Activated B cell treated with CpG ODN at 0.5 μM for 24 hours (primary cell): ENCODE results near the gene DUS3L. TPM values are rescaled to one million over a fixed set of nuclear protein-coding genes. Genes with fewer than 3 reads are reported as not detected.

Experiments used
- ATAC-seq: fragments of 200-7000 bp; cut with Tn5 transposase; one replicate; pipeline ENCODE4 v1.10.0; 2021; ENCODE audit warnings: low read depth, mild to moderate bottlenecking, moderate library complexity
- CTCF ChIA-PET: fragments of 350-600 bp; sonication (Branson Sonifier 250); formaldehyde crosslinking; loops from one replicate; lab custom pipeline; 2021; ENCODE audit warnings: antibody characterized with exemption; lab: Charles Lee
- POLR2A ChIA-PET: fragments of 350-600 bp; sonication (Branson Sonifier 250); formaldehyde crosslinking; loops from one replicate; lab custom pipeline; 2021; ENCODE audit warnings: antibody characterized with exemption; lab: Charles Lee
- DNase-seq: peaks from one replicate; pipeline ENCODE4 v3.0.0; 2022
- H3K27ac Mint-ChIP-seq: one replicate; pipeline ENCODE4 v1.8.0; 2020; ENCODE audit warnings: mixed read lengths
- H3K27me3 Mint-ChIP-seq: one replicate; pipeline ENCODE4 v1.8.0; 2021; ENCODE audit warnings: mixed read lengths
- H3K36me3 Mint-ChIP-seq: one replicate; pipeline ENCODE4 v1.8.0; 2021; ENCODE audit warnings: low read depth, mixed read lengths
- H3K4me1 Mint-ChIP-seq: one replicate; pipeline ENCODE4 v1.8.0; 2021; ENCODE audit warnings: mixed read lengths
- H3K4me3 Mint-ChIP-seq: one replicate; pipeline ENCODE4 v1.8.0; 2020; ENCODE audit warnings: mild to moderate bottlenecking, mixed read lengths
- H3K9me3 Mint-ChIP-seq: one replicate; pipeline ENCODE4 v1.8.0; 2020; ENCODE audit warnings: mixed read lengths
- CTCF ChIP-seq: fragments of 200-600 bp; IDR thresholded peaks from one replicate; pipeline ENCODE4 v1.8.0; 2022; ENCODE audit warnings: antibody characterized with exemption, mild to moderate bottlenecking
- intact Hi-C: fragments of 100-400 bp; cut with micrococcal nuclease; formaldehyde crosslinking; loops from one replicate; pipeline ENCODE4 v1.15.1; 2024
- total RNA-seq: library from RNA; stranded (reverse); gene quantifications from 2 replicates; pipeline ENCODE4 v1.2.3, GENCODE V29; 2022

DUS3L gene
- total RNA-seq, 1 donor from 2014 or later = 89.1 TPM

GRCh38 chr19:5743630-5744029 is 47.3 kb downstream of the DUS3L start:
- H3K27me3 Mint-ChIP-seq = peaks cover 4% of the 10 kb centered on the region
- no peak for TF ChIP-seq CTCF
- no peaks in the 10 kb centered on the region for H3K4me1 Mint-ChIP-seq
- POLR2A ChIA-PET = no interaction called here
- CTCF ChIA-PET = no interaction called here
- no peaks in the 10 kb centered on the region for H3K36me3 Mint-ChIP-seq
- intact Hi-C loops = no loop called here
- no peak overlapping the region for H3K4me3 Mint-ChIP-seq
- H3K9me3 Mint-ChIP-seq = peaks cover 5% of the 10 kb centered on the region
- no peak overlapping the region for H3K27ac Mint-ChIP-seq
- no peak for ATAC-seq
- no peak for DNase-seq

- intact Hi-C loops = no loop called here
- no peak for DNase-seq
- no peak for TF ChIP-seq CTCF
- H3K36me3 Mint-ChIP-seq = no peaks in the 10 kb centered on the region
- H3K9me3 Mint-ChIP-seq = peaks cover 5% of the 10 kb centered on the region
- no peak overlapping the region for H3K27ac Mint-ChIP-seq
- CTCF ChIA-PET = no interaction called here
- no peak for ATAC-seq
- POLR2A ChIA-PET = no interaction called here
- no peaks in the 10 kb centered on the region for H3K4me1 Mint-ChIP-seq
- H3K4me3 Mint-ChIP-seq = no peak overlapping the region
- H3K27me3 Mint-ChIP-seq = peaks cover 4% of the 10 kb centered on the region
Measured at GRCh38 chr19:5742051-5742450, 48.9 kb downstream of the DUS3L start.

- Mint-ChIP-seq H3K4me3 (no peak overlapping the region), H3K27me3 (peaks cover 4% of the 10 kb centered on the region), H3K4me1 (no peaks in the 10 kb centered on the region), H3K27ac (no peak overlapping the region), H3K36me3 (no peaks in the 10 kb centered on the region), H3K9me3 (peaks cover 5% of the 10 kb centered on the region)
- ChIA-PET POLR2A (no interaction called here), CTCF (no interaction called here)
- no peak for DNase-seq
- no peak for ATAC-seq
- TF ChIP-seq CTCF = no peak
- intact Hi-C loops = no loop called here
Measured at GRCh38 chr19:5738423-5738822, 52.5 kb downstream of the DUS3L start.

Other genes starting within 250 kb of the DUS3L start
- gene TINCR, start 223.2 kb downstream of the DUS3L start, total RNA-seq = 0.61 and 1.00 TPM in 2 replicates
- gene SAFB2, start 168.4 kb downstream of the DUS3L start, total RNA-seq = 123 and 143 TPM in 2 replicates
- gene SAFB, start 168.1 kb downstream of the DUS3L start, total RNA-seq = 162 and 171 TPM in 2 replicates
- 58.0 and 60.8 TPM in 2 replicates for gene MICOS13, start 110.6 kb downstream of the DUS3L start, total RNA-seq
- gene HSD11B1L, start 110.1 kb downstream of the DUS3L start, total RNA-seq = 1.4 and 1.5 TPM in 2 replicates
- 1,170 and 1,330 TPM in 2 replicates for gene RPL36, start 100.9 kb downstream of the DUS3L start, total RNA-seq
- 72.9 and 77.5 TPM in 2 replicates for gene LONP1, start 71.0 kb downstream of the DUS3L start, total RNA-seq
- gene CATSPERD, start 70.5 kb downstream of the DUS3L start, total RNA-seq = not detected in 2 replicates
- gene PRR22, start 6.4 kb downstream of the DUS3L start, total RNA-seq = 7.5 and 9.8 TPM in 2 replicates
- gene NRTN, start 13.9 kb upstream of the DUS3L start, total RNA-seq = 0.32 and 0.42 TPM in 2 replicates
- gene FUT6, start 48.5 kb upstream of the DUS3L start, total RNA-seq = not detected in 2 replicates
- gene FUT3, start 60.3 kb upstream of the DUS3L start, total RNA-seq = not detected in 2 replicates
- not detected in 2 replicates for gene FUT5, start 79.4 kb upstream of the DUS3L start, total RNA-seq
- 193 and 225 TPM in 2 replicates for gene NDUFA11, start 112.6 kb upstream of the DUS3L start, total RNA-seq
- gene VMAC, start 113.7 kb upstream of the DUS3L start, total RNA-seq = 11.2 and 13.3 TPM in 2 replicates
- gene CAPS, start 123.1 kb upstream of the DUS3L start, total RNA-seq = 15.9 and 21.6 TPM in 2 replicates
- 77.0 and 98.5 TPM in 2 replicates for gene RANBP3, start 187.0 kb upstream of the DUS3L start, total RNA-seq